GM12892 (cell line): ENCODE results near the gene AK5.

Experiments used
- POLR2A ChIP-seq: IDR thresholded peaks from 2 replicates; pipeline ENCODE4 v1.6.1; 2011; ENCODE audit warnings: low read depth, low read length, control low read depth
- POLR2AphosphoS5 ChIP-seq: IDR thresholded peaks from 2 replicates; pipeline ENCODE4 v1.6.1; 2011; ENCODE audit warnings: low read depth, low read length, control low read depth
- TAF1 ChIP-seq: IDR thresholded peaks from 2 replicates; pipeline ENCODE4 v1.6.1; 2011; ENCODE audit warnings: low read depth, mild to moderate bottlenecking, control low read depth, low read length, borderline replicate concordance

GRCh38 chr1:77461691-77462090, 179.9 kb downstream of the AK5 start:
- TF ChIP-seq POLR2A (no peak), TAF1 (no peak), POLR2AphosphoS5 (no peak)
